IPS DF 19.7 (cell line): Measurements from ENCODE around the gene EGFL8.

ENCODE experiments used
- DNase-seq: peaks from one replicate; pipeline ENCODE4 v3.0.0-alpha.2; 2013; ENCODE audit warnings: low read depth, low spot score

Gene EGFL8

DNA sequence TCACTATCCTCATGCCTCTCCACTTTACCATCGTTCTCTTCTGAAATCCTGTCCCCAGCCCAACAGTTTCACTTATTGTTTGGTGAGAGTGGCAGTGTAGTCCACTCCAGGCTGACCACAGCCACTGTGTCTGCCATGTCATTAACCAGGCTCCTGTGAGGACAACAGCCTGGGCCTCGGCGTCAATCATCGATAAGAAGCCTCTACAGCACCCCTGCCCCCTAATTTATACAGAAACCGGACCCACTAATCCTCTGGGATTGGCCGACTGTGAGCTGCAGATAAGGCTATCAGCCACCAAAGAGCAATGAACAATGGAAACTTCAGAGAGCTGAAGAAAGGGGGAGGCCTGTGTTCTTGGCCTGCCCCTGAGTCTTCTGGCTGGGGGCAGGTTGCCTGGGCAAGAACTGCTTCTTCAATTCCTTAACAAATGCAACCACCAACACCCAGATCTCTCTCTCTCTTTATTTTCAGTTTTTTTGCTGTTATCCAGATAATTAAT is 3.4 kb downstream of the EGFL8 start:
- DNase-seq: no peak

DNA sequence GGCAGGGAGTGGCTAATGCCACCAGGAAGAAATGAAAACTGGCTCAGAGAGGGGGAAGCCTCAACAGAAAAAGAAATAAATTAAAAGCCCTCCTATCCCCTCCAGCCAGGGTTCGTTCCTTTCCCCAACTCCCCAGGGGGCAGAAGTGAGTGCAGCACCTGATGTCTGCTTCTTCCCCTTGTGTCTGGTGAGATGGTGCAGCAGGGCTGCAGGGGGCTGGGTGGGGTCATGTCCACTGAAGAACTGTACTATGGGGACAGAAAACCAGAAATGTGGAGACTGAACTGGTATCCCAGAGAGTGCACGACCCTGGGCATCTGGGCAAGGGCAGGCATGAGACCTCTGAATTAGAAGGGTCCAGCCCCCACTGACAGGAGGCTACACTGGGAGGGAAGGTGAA is 4.0 kb downstream of the EGFL8 start:
- no peak for DNase-seq

DNA sequence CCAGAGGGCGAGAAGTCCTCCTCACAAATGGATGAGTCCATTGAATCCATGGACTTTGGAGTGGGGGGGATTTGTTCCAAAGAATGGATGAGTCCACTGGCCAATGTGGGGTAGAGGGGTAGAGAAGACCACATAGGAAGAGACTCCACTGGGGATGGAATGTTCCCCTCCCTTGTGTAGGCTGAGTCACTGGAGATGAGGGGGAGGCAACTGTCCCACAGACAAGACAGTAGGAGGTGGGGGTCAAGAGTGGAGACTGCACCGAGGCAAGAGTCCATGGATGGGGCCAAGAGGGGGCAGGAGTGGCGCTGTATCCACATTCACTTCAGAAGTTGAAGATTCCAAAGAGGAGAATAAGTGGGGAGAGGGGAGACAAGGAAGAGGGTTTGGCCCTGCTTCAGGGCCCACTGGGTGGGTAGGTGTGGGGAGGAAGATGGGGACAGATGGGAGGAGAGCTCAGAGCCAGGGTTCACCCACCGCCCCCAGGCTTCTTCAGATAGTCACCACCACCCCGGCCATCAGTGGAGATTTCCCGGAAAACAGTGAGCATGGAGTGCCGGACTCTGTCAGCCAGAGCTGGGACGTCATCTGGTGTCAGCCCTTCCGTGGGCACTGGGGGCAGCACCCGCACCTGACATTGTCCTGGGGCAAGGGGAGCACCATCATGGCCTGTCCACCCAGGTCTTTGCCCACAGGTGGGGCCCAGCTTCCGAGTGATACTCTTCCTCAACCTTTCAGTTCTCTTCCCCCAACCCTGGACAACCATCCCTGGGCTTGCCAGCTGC is 4.6 kb downstream of the EGFL8 start:
- DNase-seq: no peak

DNA sequence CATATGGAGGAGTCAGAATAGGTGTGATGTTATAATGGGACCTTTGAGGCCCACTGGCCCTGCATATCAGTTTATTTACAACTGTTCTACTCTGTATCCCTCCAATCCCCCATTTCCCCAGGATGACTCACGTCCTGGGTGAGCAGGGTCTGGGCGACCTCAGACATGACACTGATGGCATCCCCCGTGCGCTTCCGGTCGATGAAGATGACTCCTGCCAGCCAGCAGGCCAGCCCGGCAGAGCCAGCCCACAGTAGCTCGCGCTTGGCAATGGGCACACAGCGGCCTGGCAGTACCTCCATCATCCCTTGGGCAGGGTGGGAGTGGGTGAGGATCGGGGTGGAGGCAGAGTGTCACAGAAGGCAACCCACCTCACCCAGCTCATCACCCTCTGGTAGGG is 5.9 kb downstream of the EGFL8 start:
- no peak for DNase-seq

DNA sequence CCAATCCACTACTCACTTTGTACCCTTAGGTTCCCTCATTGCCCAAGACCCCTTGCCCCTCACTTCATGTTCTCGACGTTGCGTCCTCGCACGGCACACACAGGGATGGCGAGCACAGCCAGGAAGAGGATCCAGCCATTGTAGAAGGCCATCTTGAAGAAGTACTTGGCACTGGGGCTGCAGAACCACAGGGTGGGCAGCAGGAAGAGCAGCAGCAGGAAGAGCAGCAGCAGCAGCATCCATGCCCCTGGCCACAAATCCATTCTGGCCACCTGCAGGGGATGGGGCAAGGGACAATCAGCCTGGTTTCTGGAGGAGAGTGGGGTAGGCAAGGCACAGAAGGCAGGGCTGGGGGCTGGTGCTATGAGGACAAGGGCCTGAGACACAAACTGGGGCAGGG is 6.8 kb downstream of the EGFL8 start:
- DNase-seq: no peak

DNA sequence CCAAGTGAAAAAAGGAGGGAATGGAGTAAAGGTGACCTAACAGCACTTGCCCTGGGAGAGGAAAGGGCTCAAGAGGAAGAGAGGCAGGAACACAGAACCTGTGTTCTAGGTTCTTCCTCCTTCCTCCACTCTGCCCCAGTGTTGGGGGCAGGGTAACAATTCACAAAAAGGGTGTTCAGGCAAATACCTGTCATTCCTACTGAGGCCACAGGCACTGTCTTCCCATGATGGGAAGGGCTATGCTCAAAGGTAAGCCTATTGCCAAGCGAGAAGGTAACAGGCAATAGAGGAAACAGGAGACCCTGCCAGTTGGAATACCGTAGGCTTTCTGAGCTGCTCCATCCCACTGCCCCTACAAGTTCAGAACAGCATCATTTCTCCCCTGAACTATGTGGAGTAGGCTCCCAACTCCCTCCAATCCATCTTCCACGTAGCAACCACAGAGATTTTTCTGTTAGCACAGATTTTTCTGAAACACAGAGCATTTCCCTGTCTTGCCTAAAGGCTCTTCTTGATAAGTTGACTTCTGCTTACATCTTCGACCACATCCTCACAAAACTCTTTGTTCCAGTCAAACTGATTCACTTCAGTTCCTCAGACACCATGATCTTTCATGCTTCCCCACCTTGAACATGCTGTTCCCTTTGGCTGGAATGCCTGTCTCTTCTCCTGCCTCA is 8.8 kb downstream of the EGFL8 start:
- no peak for DNase-seq

DNA sequence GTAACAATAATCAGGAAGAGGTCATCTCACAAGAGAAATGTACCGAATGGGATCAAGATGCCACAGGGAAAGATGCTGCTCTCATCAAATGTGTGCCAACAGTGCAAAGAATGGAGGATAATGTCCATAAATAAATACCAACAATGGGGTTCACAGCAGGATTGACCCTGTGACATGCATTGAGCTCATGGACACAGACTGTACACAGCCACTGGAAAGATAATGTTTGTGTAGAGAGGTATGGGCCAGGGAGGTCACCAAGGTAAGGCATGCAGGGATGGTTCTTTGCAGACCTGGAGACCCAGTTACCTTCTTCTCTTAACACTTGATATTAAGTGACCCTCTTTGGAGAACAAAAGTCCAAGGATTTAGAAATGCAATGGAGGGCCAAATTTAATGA is 10.0 kb downstream of the EGFL8 start:
- DNase-seq: no peak

DNA sequence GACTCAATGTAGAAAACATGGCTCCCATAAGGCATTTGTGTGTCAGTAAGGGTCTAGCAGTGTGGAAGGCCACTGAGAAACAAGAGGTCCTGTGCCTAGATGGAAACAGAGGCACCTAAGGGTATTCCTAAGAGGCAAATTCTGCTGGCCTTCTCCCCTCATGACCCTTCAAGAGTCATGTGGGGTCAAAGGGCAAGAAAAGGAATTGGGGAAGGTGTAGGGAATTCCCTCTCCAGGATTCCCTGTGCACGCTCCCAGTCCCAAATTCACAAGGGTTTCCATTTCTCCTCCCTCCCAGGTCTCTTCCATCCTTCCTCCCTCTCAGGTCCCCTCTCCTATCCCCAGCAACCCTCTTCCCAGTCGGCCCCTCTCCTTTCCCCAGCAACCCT is 10.9 kb downstream of the EGFL8 start:
- DNase-seq: no peak

DNA sequence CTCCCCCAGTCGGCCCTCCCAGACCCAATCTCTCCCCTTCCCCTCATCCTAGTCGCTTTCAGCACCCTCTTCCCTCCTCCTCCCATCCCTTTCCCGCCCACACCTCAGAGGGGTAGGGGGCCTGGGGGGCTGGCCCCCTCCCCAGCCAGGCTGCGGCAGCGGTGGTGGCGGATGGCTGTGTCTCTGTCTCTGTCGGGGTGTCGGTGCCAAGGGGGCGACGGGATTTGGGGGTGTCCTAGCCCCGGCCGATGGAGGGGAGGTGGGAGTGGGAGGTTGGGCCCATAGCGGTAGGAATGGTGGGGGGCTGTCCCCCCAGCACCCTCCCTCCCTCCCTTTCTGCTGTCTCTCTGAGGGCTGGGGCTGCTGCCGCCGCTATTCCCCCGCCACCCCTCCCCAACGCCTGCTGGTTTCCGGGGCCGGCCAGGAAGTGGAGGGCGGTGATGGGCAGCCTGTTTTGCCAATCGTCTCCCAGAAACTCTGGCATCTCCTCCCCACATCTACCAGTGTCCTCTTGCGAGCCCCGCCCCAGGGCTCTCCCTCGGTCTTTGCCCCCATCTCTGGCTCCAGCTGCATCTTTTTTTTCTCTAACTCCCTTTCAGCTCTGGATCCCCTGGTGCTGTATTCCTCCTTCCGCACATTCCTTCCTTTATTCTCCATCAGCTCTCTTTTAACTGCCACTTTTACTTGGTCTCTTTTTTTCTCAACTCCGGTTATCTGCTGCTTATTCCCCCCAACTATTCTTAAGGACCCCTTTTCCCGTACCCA is 11.5 kb downstream of the EGFL8 start, which contains the start of gene AGPAT1:
TSS of gene AGPAT1 (minus strand) at position 374 of the 765 bp plus-strand sequence. CDS start 4,588 bp downstream, outside the sequence.
- DNase-seq: peak; percentile 95

DNA sequence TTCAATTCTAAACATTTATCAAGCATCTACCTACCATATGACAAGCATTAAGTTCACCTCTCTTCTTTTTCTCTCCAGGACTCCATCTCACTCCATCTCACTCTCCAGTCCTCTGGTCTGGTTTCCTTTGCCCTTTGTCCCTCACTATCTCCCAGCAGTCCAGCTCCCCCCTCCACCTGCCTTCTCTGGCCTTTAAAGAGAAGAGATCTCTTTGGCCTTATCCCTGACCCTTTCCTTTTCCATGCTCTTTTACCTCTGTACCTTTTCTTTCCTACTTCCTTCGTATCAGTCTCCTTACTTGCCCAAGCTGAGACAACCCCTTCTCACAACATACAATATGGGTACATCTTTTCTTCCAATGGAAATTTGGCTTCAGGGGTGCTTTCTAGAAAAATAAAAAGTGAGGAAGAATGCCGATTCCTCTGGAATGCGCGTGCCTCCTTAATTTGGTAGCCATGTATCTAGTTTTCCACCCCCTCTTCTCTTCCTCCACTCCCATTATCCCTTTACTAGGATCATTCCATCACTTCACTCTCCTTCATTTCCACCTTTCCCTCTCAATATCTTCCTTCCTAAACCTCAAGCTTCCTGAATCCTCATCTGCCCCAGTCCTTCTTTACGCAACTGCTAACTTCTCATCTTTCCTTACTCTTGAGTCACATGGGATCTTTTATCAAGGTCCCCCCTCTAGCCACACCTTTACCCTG is 12.2 kb downstream of the EGFL8 start:
- no peak for DNase-seq

DNA sequence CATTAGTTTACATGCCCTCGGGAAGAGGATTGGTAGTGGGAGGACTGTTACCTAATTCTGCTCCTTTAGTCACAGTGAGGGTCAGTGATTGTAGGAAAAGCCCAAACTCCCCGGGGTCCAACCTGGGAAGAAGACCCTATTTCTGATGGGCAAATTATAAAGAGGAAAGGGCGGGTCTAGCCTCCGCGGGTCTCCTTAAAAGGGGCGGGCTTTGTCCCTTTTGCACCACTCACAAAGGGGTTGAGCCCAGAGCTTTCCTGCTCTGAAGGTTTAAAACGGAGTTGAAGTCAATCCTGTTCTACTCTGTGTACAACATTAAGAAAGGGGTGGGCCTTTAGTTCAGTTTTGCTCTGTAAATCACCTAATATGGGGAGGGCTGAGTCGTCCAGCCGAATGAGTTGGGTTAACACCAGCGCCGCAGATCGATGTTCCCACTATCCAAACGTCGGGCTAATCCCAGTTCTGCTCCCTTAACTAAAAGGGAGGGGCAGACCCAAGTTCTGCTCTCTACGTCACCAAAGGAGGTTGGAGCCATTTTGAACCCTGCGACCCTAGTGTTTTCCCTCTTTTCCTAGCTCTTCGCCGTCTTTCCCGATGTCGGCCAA is 12.9 kb downstream of the EGFL8 start:
- no peak for DNase-seq

DNA sequence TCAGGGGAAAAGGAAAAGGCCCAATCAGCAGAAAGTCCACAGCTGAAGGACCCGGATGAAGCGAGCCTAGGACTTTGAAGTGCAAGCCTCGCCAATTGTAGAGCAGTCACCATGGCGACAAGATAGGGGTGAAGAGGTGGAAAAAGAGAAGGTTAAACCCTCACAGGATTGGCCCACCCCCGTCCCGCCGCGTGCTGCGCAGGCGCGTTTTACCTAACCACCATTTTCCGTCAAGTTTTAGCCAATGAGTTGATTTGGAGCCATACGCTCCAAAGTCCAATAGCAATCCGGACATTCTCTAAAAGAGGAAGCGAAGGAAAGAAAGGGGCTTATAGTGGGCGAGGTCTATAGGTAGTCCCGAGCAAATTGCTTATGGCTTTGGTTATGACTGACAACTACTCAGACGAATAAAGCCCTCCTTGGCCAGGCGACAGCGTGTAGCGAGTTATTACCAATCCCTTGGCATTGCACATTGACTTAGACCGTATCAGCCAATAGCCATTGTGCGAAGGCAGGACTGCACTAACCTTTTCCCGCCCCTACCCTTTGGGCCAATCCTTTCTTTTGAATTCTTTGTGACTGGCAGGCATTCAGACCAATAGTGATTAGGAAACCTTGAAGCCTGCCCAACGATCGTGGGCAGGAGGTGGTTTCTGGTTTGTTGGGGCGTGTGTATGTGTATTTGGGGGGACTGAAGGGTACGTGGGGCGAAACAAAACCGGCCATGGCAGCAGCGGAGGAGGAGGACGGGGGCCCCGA is 13.6 kb downstream of the EGFL8 start, which contains the start of gene RNF5:
TSS of gene RNF5 (plus strand) at position 618 of the 759 bp plus-strand sequence. CDS start at position 725, 107 bp downstream.
- DNase-seq: peak; percentile 100

DNA sequence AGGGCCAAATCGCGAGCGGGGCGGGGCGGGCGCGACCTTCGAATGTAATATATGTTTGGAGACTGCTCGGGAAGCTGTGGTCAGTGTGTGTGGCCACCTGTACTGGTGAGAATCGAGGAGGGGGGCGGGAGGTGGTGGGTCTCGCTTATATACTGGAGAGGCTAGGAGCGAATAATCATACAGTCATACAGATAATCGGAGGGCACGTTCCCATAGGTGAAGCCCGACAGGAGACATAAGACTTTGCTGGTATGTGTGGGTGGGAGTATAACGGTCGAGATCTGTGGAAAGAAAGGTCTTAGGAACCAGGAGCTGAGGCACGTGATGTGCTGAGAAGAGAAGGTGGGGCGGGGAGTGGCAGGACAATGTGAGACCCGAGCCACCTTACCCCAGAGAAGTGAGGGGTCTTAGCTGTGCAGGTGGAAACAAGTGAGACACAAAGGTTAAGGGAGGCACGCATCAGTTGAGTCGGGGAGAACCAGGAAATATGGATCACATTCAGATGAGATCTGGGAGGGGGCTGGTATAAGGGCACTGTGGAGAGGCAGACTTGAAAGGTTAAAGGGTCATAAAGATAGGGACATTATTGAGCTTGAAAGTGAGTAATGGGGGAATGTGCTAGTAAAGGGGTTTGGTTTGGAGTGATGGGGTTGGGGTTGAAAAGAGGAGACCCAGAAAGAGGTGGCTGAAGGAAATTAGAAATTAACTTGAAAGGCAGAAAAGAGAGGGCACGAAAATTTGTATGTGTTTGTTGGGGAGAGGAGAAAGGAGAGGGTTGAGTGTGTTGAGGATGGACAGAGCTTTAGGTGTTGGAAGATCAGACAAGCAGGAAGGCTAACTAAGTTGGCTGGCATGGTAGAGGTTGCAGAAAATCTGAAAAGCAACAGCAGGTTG is 14.4 kb downstream of the EGFL8 start:
- no peak for DNase-seq

DNA sequence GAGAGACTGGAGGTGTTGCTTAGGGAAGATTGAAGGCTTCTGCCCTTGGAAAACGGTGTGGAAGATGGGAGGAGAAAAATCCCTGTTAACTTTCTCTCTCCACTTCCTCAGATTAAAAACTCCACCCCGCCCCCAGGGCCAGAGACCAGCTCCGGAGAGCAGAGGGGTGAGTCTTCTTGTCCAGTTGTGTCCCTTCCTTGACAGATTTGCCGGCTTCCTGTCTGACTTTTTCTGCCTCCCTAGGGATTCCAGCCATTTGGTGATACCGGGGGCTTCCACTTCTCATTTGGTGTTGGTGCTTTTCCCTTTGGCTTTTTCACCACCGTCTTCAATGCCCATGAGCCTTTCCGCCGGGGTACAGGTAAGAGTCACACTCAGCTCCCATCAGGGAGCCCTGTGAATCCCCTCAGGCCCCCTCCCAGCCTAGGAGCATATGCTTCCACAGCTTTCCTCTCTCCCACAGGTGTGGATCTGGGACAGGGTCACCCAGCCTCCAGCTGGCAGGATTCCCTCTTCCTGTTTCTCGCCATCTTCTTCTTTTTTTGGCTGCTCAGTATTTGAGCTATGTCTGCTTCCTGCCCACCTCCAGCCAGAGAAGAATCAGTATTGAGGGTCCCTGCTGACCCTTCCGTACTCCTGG is 15.5 kb downstream of the EGFL8 start:
- DNase-seq: no peak

DNA sequence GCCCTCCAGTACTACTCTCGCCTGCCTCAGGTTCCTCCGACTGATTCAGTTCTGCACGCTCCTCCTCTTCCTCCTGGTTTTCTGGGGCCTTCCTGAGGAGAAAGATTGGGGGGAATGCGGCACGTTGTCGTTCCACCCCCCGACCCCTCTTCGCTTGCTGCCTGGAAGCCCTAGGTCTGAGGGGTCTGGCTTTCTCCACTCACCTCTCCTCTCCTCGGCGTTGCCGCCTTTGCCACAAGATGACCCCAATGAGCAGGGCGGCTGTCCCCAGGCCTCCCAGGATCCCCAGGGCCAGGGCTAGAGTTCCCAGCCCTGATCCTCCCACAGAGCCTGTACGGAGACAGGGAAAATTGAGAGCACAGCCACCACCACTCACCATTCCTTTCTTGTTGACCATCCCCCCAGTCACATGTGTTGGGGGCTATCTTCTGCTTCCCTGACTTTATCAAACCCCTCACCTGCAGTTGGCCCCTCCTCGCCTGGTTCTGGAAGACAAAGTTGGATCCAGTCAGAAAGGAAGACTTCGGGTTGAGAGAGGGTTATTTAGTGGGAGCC is 16.8 kb downstream of the EGFL8 start:
- DNase-seq: no peak

DNA sequence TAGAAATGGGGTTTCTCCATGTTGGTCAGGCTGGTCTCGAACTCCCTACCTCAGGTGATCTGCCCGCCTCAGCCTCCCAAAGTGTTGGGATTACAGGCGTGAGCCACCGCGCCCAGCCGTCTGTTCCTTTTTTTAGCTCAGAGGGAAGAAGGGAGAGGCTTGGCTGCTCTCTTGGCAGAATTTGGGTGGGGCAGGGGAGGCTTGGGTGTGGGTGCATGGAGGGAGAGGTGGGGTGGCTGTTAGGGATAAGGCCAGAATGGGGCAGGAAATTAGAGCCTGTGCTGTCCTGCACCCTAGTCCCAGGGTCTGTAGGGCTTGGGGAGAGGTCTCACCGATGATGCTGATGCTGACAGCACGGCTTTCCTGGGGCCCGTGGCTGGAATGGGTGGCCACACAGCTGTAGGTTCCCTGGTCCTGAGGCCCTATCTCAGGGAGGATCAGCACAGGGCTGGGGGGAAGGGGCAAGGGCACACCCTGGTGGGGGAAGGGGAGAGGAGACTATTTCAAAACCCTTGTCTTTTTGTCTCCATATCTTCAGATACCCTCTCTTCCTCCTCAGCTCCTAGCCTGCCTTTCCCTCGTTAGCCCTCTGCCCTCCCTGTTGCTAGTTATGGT is 17.6 kb downstream of the EGFL8 start:
- DNase-seq: no peak

DNA sequence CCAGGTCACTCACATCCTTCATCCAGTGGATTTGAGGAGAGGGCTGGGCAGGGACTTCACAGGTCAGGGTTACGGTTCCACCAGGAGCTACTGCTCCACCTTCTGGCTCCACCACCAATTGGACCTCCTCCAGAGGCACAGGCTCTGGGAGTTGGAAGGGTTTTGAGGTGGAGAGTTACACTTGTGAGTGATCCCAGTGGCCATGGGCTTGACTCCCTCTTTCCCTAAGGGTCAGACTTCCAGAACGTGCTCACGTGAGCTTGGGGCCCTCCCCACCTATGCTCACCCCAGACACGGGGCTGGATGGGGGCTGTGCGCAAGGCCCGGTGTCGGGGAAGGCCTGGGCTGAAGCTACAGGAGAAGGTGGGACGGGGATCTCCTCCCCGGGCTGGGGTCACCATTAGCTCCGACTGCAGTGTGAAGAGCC is 18.2 kb downstream of the EGFL8 start:
- DNase-seq: no peak

DNA sequence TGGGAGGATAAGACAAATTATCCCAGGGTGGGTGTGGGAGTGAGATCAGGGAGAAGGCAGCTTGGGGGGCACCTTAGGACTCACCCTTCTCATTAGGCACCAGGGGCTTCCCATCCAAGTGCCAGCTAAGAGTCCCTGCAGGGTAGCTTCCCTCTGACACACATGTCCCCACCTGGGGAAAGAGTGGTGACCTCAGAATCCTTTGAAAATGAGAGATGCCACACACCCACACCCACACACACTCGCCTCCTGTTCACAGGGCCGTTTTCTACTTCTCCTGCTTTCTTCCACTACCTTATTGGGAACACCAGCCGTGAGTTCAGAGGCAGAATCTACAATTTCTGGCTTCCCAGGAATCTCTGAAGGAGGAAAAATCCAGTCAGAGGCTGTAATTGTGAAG is 18.6 kb downstream of the EGFL8 start:
- DNase-seq: no peak
